Endothelial cell (in vitro differentiated cells): ENCODE results near the gene IFT74. TPM values are rescaled to one million over a fixed set of nuclear protein-coding genes. Genes with fewer than 3 reads are reported as not detected.

Experiments
- DNase-seq: peaks from one replicate; pipeline ENCODE4 v3.0.0; 2021; ENCODE audit warnings: low spot score
- H3K27ac Mint-ChIP-seq: one replicate; pipeline ENCODE4 v1.8.0; 2021; ENCODE audit warnings: mixed read lengths, inconsistent platforms; ENCODE audit not compliant: unreplicated experiment
- H3K27me3 Mint-ChIP-seq: one replicate; pipeline ENCODE4 v1.8.0; 2021; ENCODE audit warnings: mild to moderate bottlenecking, moderate library complexity, mixed read lengths, inconsistent platforms; ENCODE audit not compliant: unreplicated experiment
- H3K36me3 Mint-ChIP-seq: one replicate; pipeline ENCODE4 v1.8.0; 2021; ENCODE audit warnings: mild to moderate bottlenecking, low read depth, mixed read lengths, inconsistent platforms; ENCODE audit not compliant: unreplicated experiment
- H3K4me1 Mint-ChIP-seq: one replicate; pipeline ENCODE4 v1.8.0; 2021; ENCODE audit warnings: mild to moderate bottlenecking, mixed read lengths, inconsistent platforms; ENCODE audit not compliant: unreplicated experiment
- H3K4me3 Mint-ChIP-seq: one replicate; pipeline ENCODE4 v1.8.0; 2021; ENCODE audit warnings: mild to moderate bottlenecking, mixed read lengths, inconsistent platforms; ENCODE audit not compliant: unreplicated experiment
- H3K9me3 Mint-ChIP-seq: one replicate; pipeline ENCODE4 v1.8.0; 2021; ENCODE audit warnings: mixed read lengths, inconsistent platforms; ENCODE audit not compliant: unreplicated experiment
- total RNA-seq: library from RNA; stranded (reverse); fragmentation: NEBNext Ultra II Directional; extraction: Animal tissue kit (Norgen Biotek cat#: 25700); gene quantifications from one replicate; pipeline ENCODE4 v1.2.1, GENCODE V29; 2021; ENCODE audit not compliant: unreplicated experiment
- TF ChIP-seq, protein P1 (sequence below): fragments of 200-600 bp; sonication (generic); IDR thresholded peaks from one replicate; pipeline ENCODE4 v1.5.0; 2021; ENCODE audit warnings: antibody characterized with exemption; ENCODE audit not compliant: unreplicated experiment

Gene IFT74
- total RNA-seq, 1 donor from 2014 or later = 6.5 TPM

- DNase-seq = peak; percentile 73
- Mint-ChIP-seq H3K4me3 (no peak overlapping the region), H3K27ac (no peak overlapping the region)
Measured at GRCh38 chr9:27033815-27034403, 77.7 kb downstream of the IFT74 start.

DNA sequence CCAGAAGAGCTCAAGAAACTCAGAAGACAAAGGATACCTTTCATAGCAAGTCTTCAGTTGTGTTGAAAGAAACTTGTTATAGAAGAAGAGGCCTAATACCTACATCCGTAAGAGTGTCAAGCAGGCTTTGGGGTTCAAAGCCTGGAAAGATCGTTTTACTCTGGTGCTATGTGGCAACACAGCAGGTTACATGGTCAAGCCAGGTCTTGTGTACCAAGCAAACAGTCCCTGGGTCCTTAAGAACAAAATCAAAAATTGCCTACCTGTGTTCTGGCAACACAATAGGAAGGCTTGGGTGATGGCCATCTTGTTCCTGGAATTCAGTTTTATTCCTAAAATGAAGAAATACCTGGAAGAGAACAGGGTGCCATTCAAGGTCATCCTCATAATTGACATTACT, 81.3 kb downstream of the IFT74 start:
- H3K9me3 Mint-ChIP-seq = no peaks in the 10 kb centered on the region
- peaks cover 9% of the 10 kb centered on the region for H3K4me1 Mint-ChIP-seq
- H3K27me3 Mint-ChIP-seq = no peaks in the 10 kb centered on the region
- no peak overlapping the region for H3K27ac Mint-ChIP-seq
- H3K36me3 Mint-ChIP-seq = peaks cover 4% of the 10 kb centered on the region
- no peak overlapping the region for H3K4me3 Mint-ChIP-seq
- TF ChIP-seq, protein P1, sequence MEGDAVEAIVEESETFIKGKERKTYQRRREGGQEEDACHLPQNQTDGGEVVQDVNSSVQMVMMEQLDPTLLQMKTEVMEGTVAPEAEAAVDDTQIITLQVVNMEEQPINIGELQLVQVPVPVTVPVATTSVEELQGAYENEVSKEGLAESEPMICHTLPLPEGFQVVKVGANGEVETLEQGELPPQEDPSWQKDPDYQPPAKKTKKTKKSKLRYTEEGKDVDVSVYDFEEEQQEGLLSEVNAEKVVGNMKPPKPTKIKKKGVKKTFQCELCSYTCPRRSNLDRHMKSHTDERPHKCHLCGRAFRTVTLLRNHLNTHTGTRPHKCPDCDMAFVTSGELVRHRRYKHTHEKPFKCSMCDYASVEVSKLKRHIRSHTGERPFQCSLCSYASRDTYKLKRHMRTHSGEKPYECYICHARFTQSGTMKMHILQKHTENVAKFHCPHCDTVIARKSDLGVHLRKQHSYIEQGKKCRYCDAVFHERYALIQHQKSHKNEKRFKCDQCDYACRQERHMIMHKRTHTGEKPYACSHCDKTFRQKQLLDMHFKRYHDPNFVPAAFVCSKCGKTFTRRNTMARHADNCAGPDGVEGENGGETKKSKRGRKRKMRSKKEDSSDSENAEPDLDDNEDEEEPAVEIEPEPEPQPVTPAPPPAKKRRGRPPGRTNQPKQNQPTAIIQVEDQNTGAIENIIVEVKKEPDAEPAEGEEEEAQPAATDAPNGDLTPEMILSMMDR = no peak
- no peak for DNase-seq

More at GRCh38 chr9:27033815-27034403, 77.7 kb downstream of the IFT74 start:
- TF ChIP-seq, protein P1 = peak; percentile 94
- no peaks in the 10 kb centered on the region for H3K9me3 Mint-ChIP-seq
- peaks cover 4% of the 10 kb centered on the region for H3K36me3 Mint-ChIP-seq
- H3K4me1 Mint-ChIP-seq = peaks cover 9% of the 10 kb centered on the region
- H3K27me3 Mint-ChIP-seq = no peaks in the 10 kb centered on the region

DNA sequence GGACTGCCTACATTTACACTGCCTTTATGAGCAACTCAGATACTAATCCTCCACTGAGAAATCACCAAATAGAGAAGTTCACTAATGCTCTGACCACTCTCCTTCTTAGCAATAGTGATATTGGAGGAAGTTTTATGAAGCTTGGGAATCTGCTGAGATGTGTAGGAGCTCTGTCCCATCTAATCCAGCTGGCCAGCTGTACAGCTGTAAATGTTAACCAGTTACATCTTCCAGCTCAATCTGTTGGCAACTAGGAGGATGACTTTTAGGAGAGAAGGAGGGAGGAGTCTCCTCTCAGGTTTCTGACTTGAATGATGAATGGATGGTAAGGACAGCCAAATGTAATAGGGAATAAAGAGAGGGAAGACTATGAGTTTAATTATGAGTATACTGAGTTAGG, 85.5 kb downstream of the IFT74 start:
- TF ChIP-seq, protein P1 = no peak
- peaks cover 6% of the 10 kb centered on the region for H3K4me1 Mint-ChIP-seq
- peaks cover 4% of the 10 kb centered on the region for H3K36me3 Mint-ChIP-seq
- no peaks in the 10 kb centered on the region for H3K27me3 Mint-ChIP-seq
- H3K27ac Mint-ChIP-seq = no peak overlapping the region
- H3K4me3 Mint-ChIP-seq = no peak overlapping the region
- no peak for DNase-seq
- no peaks in the 10 kb centered on the region for H3K9me3 Mint-ChIP-seq

- Mint-ChIP-seq H3K9me3 (no peaks in the 10 kb centered on the region), H3K27me3 (no peaks in the 10 kb centered on the region), H3K27ac (no peak overlapping the region), H3K4me3 (no peak overlapping the region), H3K36me3 (no peaks in the 10 kb centered on the region), H3K4me1 (peaks cover 3% of the 10 kb centered on the region)
- DNase-seq = no peak
- TF ChIP-seq, protein P1 = no peak
Measured at GRCh38 chr9:27042476-27042875, 86.3 kb downstream of the IFT74 start.

- TF ChIP-seq, protein P1 = no peak
- peaks cover 3% of the 10 kb centered on the region for H3K4me1 Mint-ChIP-seq
- H3K9me3 Mint-ChIP-seq = no peaks in the 10 kb centered on the region
- no peak overlapping the region for H3K27ac Mint-ChIP-seq
- no peak overlapping the region for H3K4me3 Mint-ChIP-seq
- no peaks in the 10 kb centered on the region for H3K36me3 Mint-ChIP-seq
- no peaks in the 10 kb centered on the region for H3K27me3 Mint-ChIP-seq
- no peak for DNase-seq
Measured at GRCh38 chr9:27043176-27043575, 87.0 kb downstream of the IFT74 start.
